ENCODE measurements around the gene TRHDE.

Gene TRHDE

GRCh38 chr12:72330301-72330700 is 58.1 kb downstream of the TRHDE start:
- Histone ChIP-seq H3K4me1 (ENCODE audit: control insufficient read depth, insufficient read depth, low read length) (no peaks in the 10 kb centered on the region), H3K27ac (ENCODE audit: extremely low read depth, low read depth, low read length) (no peak overlapping the region), H3K4me3 (ENCODE audit: low read depth, low read length) (no peak overlapping the region), H3K36me3 (ENCODE audit: control insufficient read depth in 2 of 2, insufficient read depth in 1 of 2, low read length in 2 of 2) (no peaks in the 10 kb centered on the region), H3K9me3 (ENCODE audit: control insufficient read depth, insufficient read depth, low read depth, low read length) (no peaks in the 10 kb centered on the region)
- ChIA-PET CTCF (interaction anchor here (1.0 kb wide), 1 partner anchor 16 kb away, joined by 3 read pairs; no protein-coding TSS in a partner anchor), POLR2A (no interaction called here)
- TF ChIP-seq ZNF169 (tag by site-specific recombination; IDR thresholded peaks at IDR 0.05) (no peak), ZNF23 (tag by site-specific recombination; IDR thresholded peaks at IDR 0.05; ENCODE audit: borderline replicate concordance) (no peak), ZNF660 (tag by site-specific recombination; IDR thresholded peaks at IDR 0.05) (no peak), ZNF211 (tag by site-specific recombination; IDR thresholded peaks at IDR 0.05; ENCODE audit: low read depth) (no peak), PATZ1 (tag by site-specific recombination; IDR thresholded peaks at IDR 0.05) (no peak), GLIS2 (tag by site-specific recombination; IDR thresholded peaks at IDR 0.05) (no peak), ZNF366 (tag by site-specific recombination; conservative IDR thresholded peaks at IDR 0.05) (no peak), YY1 (tag by site-specific recombination; IDR thresholded peaks at IDR 0.05) (no peak), ZNF112 (tag by site-specific recombination; IDR thresholded peaks at IDR 0.05) (no peak), KLF17 (tag by site-specific recombination; IDR thresholded peaks at IDR 0.05) (no peak), ZNF664 (tag by site-specific recombination; IDR thresholded peaks at IDR 0.05) (no peak), ZNF133 (tag by site-specific recombination; IDR thresholded peaks at IDR 0.05) (no peak), ZNF514 (tag by site-specific recombination; IDR thresholded peaks at IDR 0.05) (no peak), ZBTB48 (tag by site-specific recombination; IDR thresholded peaks at IDR 0.05) (no peak)
- TF ChIP-seq, protein P1, sequence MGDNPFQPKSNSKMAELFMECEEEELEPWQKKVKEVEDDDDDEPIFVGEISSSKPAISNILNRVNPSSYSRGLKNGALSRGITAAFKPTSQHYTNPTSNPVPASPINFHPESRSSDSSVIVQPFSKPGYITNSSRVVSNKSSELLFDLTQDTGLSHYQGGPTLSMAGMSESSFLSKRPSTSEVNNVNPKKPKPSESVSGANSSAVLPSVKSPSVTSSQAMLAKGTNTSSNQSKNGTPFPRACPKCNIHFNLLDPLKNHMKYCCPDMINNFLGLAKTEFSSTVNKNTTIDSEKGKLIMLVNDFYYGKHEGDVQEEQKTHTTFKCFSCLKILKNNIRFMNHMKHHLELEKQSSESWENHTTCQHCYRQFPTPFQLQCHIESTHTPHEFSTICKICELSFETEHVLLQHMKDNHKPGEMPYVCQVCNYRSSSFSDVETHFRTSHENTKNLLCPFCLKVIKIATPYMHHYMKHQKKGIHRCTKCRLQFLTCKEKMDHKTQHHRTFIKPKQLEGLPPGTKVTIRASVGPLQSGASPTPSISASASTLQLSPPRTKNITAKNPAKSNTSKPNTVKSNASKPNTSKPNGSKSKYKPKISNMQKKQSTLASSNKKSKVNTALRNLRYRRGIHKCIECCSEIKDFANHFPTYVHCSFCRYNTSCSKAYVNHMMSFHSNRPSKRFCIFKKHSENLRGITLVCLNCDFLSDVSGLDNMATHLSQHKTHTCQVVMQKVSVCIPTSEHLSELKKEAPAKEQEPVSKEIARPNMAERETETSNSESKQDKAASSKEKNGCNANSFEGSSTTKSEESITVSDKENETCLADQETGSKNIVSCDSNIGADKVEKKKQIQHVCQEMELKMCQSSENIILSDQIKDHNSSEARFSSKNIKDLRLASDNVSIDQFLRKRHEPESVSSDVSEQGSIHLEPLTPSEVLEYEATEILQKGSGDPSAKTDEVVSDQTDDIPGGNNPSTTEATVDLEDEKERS (tag by site-specific recombination; IDR thresholded peaks at IDR 0.05) = no peak
- TF ChIP-seq, protein P2, sequence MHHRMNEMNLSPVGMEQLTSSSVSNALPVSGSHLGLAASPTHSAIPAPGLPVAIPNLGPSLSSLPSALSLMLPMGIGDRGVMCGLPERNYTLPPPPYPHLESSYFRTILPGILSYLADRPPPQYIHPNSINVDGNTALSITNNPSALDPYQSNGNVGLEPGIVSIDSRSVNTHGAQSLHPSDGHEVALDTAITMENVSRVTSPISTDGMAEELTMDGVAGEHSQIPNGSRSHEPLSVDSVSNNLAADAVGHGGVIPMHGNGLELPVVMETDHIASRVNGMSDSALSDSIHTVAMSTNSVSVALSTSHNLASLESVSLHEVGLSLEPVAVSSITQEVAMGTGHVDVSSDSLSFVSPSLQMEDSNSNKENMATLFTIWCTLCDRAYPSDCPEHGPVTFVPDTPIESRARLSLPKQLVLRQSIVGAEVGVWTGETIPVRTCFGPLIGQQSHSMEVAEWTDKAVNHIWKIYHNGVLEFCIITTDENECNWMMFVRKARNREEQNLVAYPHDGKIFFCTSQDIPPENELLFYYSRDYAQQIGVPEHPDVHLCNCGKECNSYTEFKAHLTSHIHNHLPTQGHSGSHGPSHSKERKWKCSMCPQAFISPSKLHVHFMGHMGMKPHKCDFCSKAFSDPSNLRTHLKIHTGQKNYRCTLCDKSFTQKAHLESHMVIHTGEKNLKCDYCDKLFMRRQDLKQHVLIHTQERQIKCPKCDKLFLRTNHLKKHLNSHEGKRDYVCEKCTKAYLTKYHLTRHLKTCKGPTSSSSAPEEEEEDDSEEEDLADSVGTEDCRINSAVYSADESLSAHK (tag by site-specific recombination; IDR thresholded peaks at IDR 0.05) = no peak
- TF ChIP-seq, protein P3, sequence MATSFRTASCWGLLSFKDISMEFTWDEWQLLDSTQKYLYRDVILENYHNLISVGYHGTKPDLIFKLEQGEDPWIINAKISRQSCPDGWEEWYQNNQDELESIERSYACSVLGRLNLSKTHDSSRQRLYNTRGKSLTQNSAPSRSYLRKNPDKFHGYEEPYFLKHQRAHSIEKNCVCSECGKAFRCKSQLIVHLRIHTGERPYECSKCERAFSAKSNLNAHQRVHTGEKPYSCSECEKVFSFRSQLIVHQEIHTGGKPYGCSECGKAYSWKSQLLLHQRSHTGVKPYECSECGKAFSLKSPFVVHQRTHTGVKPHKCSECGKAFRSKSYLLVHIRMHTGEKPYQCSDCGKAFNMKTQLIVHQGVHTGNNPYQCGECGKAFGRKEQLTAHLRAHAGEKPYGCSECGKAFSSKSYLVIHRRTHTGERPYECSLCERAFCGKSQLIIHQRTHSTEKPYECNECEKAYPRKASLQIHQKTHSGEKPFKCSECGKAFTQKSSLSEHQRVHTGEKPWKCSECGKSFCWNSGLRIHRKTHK (tag by site-specific recombination; IDR thresholded peaks at IDR 0.05) = no peak
